ENCODE measurements around the gene CDK17. TPM values are rescaled to one million over a fixed set of nuclear protein-coding genes. Genes with fewer than 3 reads are reported as not detected.

The CDK17 gene
- polyA plus RNA-seq, 1 of the 3 experiments (the other 2 are of a cell fraction), result 11.7 TPM

- peaks cover 26 to 71% of the 10 kb centered on the region in 2 experiments for H3K36me3 ChIP-seq (replicated peaks in 1 of 2; ENCODE audit: control insufficient read depth in 1 of 2, insufficient read depth in 2 of 2, low read length in 1 of 2)
- TF ChIP-seq ZBTB33 (IDR thresholded peaks at IDR 0.05; ENCODE audit: borderline replicate concordance, low read depth) (no peak), TAF1 (IDR thresholded peaks at IDR 0.05; ENCODE audit: borderline replicate concordance, low read depth, low read length) (no peak), EZH2phosphoT487 (IDR thresholded peaks at IDR 0.05; ENCODE audit: borderline replicate concordance, low read depth) (no peak), REST (IDR thresholded peaks at IDR 0.05; ENCODE audit: low read depth, low read length) (no peak), RCOR1 (IDR thresholded peaks at IDR 0.05; ENCODE audit: low read length) (no peak), FOSL2 (IDR thresholded peaks at IDR 0.05; ENCODE audit: borderline replicate concordance, low read depth) (no peak), TEAD4 (IDR thresholded peaks at IDR 0.05; ENCODE audit: borderline replicate concordance, insufficient read depth) (no peak), USF2 (IDR thresholded peaks at IDR 0.05; ENCODE audit: borderline replicate concordance, low read depth, low read length) (no peak), POLR2AphosphoS5 (IDR thresholded peaks at IDR 0.05; ENCODE audit: low read depth, low read length) (no peak), EP300 (IDR thresholded peaks at IDR 0.05; ENCODE audit: borderline replicate concordance in 1 of 2, low read depth in 1 of 2, low read length in 1 of 2) (no peak), MAX (IDR thresholded peaks at IDR 0.05; ENCODE audit: low read depth) (no peak), ELF1 (IDR thresholded peaks at IDR 0.05) (no peak), GABPA (IDR thresholded peaks at IDR 0.05; ENCODE audit: low read depth) (no peak), RXRA (IDR thresholded peaks at IDR 0.05; ENCODE audit: borderline replicate concordance, low read depth) (no peak), RFX5 (IDR thresholded peaks at IDR 0.05; ENCODE audit: low read length) (no peak), CTCF (IDR thresholded peaks at IDR 0.05) (no peak), PBX3 (IDR thresholded peaks at IDR 0.05) (no peak), IRF3 (IDR thresholded peaks at IDR 0.05; ENCODE audit: low read depth, low read length) (no peak)
- H3K9me2 ChIP-seq, result no peaks in the 10 kb centered on the region
- H4K20me1 ChIP-seq (ENCODE audit: insufficient read depth), result 0 out of 2 replicates have a peak, but pooled peaks cover 2% of the 10 kb centered on the region
- ChIA-PET CTCF (no interaction called here), POLR2A (no interaction called here)
- H3K4me3 ChIP-seq (ENCODE audit: low read depth in 2 of 2, low read length in 1 of 2), result no peak overlapping the region
- no peaks in the 10 kb centered on the region for H3K9me3 ChIP-seq
- H3K79me2 ChIP-seq (ENCODE audit: insufficient read depth), result peaks cover 92% of the 10 kb centered on the region
- WGBS (ENCODE audit: low lambda C conversion rate), result 91% methylated on average over 3 of the region's 3 CpGs
- no peak overlapping the region for H3K9ac ChIP-seq
- no peaks in the 10 kb centered on the region for H3K27me3 ChIP-seq (ENCODE audit: insufficient read depth)
- H3F3A ChIP-seq (replicated peaks; ENCODE audit: insufficient read depth), result peaks cover 23% of the 10 kb centered on the region
- no peak for DNase-seq
- no peaks in the 10 kb centered on the region; a peak in 1 of 4 replicates for H3K4me1 ChIP-seq (ENCODE audit: control insufficient read depth in 1 of 2, insufficient read depth in 2 of 2, low read depth in 1 of 2, low read length in 1 of 2)
- H3K27ac ChIP-seq (ENCODE audit: low read depth in 2 of 2, low read length in 1 of 2), result no peak overlapping the region
- H3K4me2 ChIP-seq, result no peak overlapping the region
- H2AFZ ChIP-seq (ENCODE audit: low read depth), result no peak overlapping the region
These were observed 90.2 kb downstream of the CDK17 start for GRCh38 chr12:96310067-96310466.
